NK-92 (cell line): ENCODE data around the gene MORF4L1.
"Not testable (repeated sequence)": the region's sequence is repeated elsewhere in the genome, so short reads cannot be mapped to it uniquely, and the experiment has no call there.

Source experiments
- DNase-seq: peaks from one replicate; lab custom pipeline; 2025; ENCODE audit not compliant: unreplicated experiment; lab: John Stamatoyannopoulos, UW

MORF4L1 gene

GRCh38 chr15:78872155-78872971 is at the start of gene MORF4L1:
Gene MORF4L1, plus strand, starts transcription at chr15:78872890. Its CDS starts 128 bp downstream, at chr15:78873018.
- peak; percentile 79 for DNase-seq

- no peak for DNase-seq
Measured at GRCh38 chr15:78828920-78829319, 43.8 kb upstream of the MORF4L1 start.

- DNase-seq, result no peak
Measured at GRCh38 chr15:78830514-78831228, 42.0 kb upstream of the MORF4L1 start.

- DNase-seq, result no peak
Measured at GRCh38 chr15:78831229-78832207, 41.2 kb upstream of the MORF4L1 start.

GRCh38 chr15:78836333-78836732 is 36.4 kb upstream of the MORF4L1 start:
- no peak for DNase-seq

GRCh38 chr15:78837131-78837530 is 35.6 kb upstream of the MORF4L1 start:
- no peak for DNase-seq

- no peak for DNase-seq
Measured at GRCh38 chr15:78837543-78837942, 35.1 kb upstream of the MORF4L1 start.

GRCh38 chr15:78838489-78838888 is 34.2 kb upstream of the MORF4L1 start:
- no peak for DNase-seq

GRCh38 chr15:78839151-78839550 is 33.5 kb upstream of the MORF4L1 start:
- DNase-seq, result not testable (repeated sequence)

GRCh38 chr15:78840661-78841375 is 31.9 kb upstream of the MORF4L1 start:
- DNase-seq, result no peak

GRCh38 chr15:78841376-78841706 is 31.3 kb upstream of the MORF4L1 start:
- DNase-seq, result no peak

GRCh38 chr15:78841891-78842290 is 30.8 kb upstream of the MORF4L1 start:
- DNase-seq, result no peak

GRCh38 chr15:78842519-78842918 is 30.2 kb upstream of the MORF4L1 start:
- no peak for DNase-seq

GRCh38 chr15:78846906-78847305 is 25.8 kb upstream of the MORF4L1 start:
- not testable (repeated sequence) for DNase-seq

GRCh38 chr15:78847387-78847906 is 25.2 kb upstream of the MORF4L1 start:
- DNase-seq, result not testable (repeated sequence)

GRCh38 chr15:78850352-78850751 is 22.3 kb upstream of the MORF4L1 start:
- DNase-seq, result no peak

GRCh38 chr15:78850941-78851755 is 21.5 kb upstream of the MORF4L1 start:
- DNase-seq, result no peak

- no peak for DNase-seq
Measured at GRCh38 chr15:78853500-78853899, 19.2 kb upstream of the MORF4L1 start.

GRCh38 chr15:78854833-78855372 is 17.8 kb upstream of the MORF4L1 start:
- DNase-seq, result no peak
